ENCODE data around the gene PLAC1.

Gene PLAC1

GRCh38 chrX:134670134-134670924 lies 12.1 kb upstream of the PLAC1 start:
- no peak for DNase-seq

DNA sequence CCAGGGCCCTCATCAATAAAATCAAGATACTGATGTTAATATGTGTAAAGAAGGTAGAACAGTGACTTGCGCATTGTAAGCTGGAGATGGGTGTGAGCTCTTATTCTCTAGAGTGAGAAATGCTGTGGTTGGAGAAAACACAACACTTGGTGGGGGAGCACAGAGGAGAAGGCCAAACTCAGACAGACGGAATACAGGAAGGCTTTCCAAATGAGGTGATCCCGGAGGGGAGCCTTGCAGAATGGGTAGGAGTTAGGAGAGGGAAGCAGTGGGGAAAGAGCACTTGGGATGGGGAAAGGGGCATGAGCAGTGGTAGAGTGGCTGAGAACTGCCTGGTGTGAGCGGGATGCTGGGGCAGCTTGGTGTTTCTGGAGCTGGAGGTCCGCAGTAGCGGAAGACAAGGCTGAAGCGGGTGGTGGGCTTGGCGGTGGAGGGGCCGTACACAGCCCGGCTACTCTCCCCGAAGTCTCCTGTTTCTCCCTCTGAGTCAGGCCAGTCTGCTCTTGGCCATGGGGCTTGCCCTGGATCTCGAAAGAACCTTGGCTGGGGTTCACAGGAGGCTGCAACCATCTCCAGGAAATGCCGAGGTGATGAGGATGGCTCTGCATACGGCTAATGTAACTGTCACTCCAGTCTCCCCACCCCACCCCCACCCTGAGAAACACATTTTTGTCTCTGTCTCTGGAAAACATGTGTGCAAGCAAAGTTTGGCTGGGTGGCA lies 11.3 kb upstream of the PLAC1 start:
- DNase-seq = no peak

DNA sequence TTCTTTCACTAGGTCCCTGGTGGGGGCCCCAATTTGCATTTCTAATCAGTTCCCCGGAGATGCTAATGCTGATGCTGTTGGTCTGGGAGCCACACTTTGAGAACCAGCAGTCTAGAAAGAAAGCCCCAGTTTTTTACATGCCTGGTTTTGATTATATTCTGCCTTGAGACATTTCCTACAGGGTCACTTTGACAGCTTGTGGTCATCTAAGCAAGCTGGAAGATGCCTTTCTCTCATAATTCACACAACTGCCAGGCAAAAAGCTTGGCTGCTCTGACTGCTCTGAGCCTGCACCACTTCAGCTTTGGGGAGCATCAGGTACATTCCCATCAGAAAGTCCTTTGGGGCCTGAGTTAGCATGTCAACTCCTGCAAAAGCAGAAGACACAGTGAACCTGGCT lies 5.9 kb upstream of the PLAC1 start:
- no peak for DNase-seq

- DNase-seq = no peak
Observed at GRCh38 chrX:134661295-134661694, 3.0 kb upstream of the PLAC1 start.

GRCh38 chrX:134660627-134661026 lies 2.4 kb upstream of the PLAC1 start:
- DNase-seq = no peak

DNA sequence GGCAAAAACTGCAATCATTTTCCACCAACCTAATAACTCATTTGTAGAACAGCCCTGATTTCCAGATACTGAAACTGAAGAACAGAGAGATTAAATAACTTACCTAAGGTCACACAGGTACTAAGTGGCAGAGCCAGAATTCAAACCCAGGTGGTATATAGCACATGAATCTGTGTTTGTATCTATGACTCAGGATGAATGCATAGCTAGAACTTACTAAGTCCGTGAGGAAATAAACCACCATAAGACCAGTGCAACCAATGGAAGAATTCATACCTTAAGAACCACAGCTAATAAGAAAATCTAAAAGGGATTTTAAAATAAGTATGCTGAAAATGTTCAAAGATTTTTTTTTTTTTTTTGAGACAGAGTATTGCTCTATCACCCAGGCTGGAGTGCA lies 1.5 kb upstream of the PLAC1 start:
- DNase-seq = no peak

DNA sequence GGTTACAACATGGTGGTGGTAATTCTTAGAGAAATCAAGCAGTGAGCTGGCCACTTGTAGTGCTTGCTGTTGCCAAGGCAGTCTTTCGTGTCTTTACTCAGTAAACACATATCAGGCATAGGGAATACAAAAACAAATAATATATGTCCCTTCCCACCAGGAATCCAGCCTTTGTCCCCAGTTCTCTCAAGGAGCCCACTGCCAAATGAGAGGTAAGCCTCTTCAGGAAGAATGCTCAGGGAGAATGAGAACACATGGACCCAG lies 421 bp upstream of the PLAC1 start:
- DNase-seq = no peak

GRCh38 chrX:134654398-134655012 lies 3.8 kb downstream of the PLAC1 start:
- DNase-seq = no peak

- no peak for DNase-seq
Observed at GRCh38 chrX:134653835-134654234, 4.4 kb downstream of the PLAC1 start.

GRCh38 chrX:134650701-134651100 lies 7.6 kb downstream of the PLAC1 start:
- no peak for DNase-seq

DNA sequence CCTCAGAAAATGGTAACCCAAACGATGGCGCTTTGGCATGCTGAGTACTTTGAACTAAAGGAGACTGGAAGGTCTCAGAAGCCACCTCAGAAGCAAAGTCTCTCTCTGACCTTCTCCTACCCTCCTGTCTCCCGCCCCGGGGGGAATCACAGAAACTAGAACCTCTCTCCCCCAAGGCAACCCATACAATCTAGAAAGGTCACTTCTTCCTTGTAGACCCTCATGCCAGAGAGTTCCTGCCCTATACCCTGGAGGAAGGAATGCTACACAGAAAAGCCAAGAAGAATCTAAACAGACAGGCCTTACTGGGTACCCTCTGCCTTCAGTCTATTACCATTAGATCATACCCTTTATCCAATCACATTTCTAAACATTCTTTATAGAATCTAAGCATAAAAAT lies 8.5 kb downstream of the PLAC1 start:
- DNase-seq = no peak

DNA sequence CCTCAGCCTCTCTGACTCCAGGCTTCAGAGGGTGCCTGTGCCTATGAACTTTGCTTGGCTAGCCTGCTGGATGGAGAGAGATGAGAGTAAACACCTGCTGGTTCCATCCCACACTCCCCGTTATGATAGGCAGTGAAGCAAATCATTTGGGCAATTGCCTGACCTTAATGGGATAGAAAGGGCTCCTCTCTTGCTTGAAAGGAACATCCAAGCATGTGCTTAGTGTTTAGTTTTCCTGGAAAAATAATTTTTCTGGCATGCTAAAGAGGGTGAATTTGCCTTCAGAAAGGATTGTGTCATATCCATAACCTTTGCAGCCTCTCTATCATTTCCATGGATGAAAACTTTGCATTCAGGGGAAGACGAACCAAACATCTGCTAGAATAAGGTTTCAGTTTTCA lies 10.8 kb downstream of the PLAC1 start:
- DNase-seq = no peak

GRCh38 chrX:134646691-134647090 lies 11.6 kb downstream of the PLAC1 start:
- no peak for DNase-seq

GRCh38 chrX:134645936-134646543 lies 12.2 kb downstream of the PLAC1 start:
- no peak for DNase-seq

DNA sequence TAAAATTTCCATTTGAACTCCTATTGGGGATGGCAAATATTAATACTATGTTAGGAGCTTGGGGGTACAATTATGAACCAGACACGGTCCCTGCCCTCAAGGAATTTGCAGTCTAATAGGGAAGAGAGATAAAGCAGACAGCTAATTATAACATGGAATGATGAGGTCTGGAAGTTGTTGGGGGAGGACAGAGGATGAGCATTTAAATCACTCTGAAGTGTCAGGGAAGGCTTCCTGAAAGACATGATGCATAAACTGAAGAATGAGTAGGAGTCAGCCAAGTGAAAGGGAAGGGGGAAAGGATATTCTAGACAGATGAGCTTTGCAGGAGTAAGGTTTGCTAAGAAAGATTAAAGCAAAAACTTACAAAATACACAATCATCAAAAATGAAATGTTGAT lies 15.9 kb downstream of the PLAC1 start:
- no peak for DNase-seq

DNA sequence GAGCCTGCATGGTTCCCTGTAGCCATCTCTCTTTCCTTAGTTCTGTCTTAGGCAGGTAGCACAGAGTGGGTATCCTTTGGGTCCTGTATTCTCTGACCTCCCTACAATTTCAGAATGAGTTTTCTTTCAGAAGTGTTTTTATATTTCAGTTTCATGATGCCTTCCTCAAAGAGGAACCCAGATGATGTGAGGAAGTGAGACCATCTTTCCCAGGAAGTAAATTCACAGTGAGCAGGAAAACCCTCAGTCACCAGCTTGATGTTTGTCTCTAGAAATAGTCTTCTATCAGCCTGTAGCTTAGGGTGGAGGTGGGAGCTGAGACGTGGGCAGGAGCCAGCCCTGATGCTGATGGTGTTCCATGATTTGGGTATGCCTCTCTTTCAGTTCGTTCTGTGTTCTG lies 16.9 kb downstream of the PLAC1 start:
- DNase-seq = no peak

- DNase-seq = no peak
Observed at GRCh38 chrX:134640914-134641313, 17.4 kb downstream of the PLAC1 start.

DNA sequence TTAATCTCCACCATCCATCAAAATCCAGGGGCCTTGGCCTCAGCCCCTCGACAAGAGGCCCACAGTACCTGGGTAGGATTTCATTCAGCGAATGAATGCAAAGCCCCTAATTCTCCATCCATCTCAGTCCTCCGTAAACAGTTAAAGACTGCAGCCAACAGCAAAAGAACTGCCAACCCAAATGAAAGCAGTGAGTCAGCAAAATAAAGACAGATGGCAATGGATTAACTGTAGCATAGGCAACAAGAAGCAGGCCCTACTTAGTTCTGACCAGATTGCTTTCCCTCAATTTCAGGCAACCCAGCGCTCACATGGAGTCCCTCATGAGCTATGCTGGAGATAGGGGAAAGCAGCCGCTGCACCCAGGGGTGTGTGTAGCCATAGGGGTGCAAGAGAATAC lies 21.4 kb downstream of the PLAC1 start:
- no peak for DNase-seq

DNA sequence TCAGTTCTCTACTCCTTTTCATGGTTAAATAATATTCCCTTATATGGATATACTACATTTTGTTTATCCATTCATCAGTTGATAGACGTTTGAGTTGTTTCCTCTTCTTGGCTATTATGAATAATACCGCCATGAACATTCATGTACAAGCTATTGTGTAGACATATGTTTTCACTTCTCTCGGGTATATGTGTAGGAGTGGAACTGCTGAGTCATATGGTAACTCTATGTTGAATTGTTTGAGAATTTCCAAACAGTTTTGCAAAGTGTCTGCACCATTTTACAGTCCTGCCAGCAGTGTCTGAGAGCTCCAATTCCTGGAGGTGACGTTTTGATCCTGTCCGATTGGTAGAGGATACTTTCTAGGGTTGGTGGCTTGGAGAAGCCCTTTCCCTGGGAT lies 23.6 kb downstream of the PLAC1 start:
- no peak for DNase-seq

DNA sequence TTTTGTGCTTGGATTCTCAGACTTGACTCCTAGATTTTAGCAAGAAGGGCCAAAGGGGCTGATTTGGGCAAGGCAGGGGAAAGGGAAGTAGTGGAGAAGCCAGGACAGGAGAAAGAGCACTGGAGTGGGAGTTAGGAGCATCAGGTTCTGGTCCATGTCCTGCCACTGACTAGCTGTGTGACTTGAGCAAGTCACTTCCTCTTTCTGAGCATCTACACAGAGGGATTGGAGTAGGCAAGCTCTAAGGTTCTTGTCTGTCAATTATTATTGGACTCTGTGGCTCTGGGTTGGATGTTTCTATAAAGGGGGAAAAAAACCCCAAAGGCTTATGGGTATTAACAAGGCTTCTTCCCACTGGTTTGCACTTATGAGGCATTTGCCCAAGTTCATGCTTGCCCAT lies 24.4 kb downstream of the PLAC1 start:
- no peak for DNase-seq

GRCh38 chrX:134633394-134633793 lies 24.9 kb downstream of the PLAC1 start:
- no peak for DNase-seq

DNA sequence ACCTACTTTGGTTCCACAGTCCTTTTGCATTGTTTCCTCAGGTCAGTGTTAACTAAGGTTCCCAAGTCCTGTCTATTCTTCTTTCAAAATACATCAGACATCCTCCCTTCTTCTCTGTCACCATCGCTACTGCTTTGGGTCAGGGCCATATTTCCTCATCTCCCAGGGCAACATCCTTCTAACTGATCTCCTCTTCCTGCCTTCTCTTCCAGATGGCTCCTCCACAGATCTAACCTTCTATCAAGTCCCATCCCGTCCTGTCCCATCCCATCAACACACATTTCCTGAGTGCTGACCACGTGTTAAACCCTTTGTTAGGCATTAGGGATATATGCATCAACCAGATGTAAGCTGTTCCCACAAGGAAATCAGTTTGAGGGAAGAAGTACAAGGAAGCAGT lies 25.9 kb downstream of the PLAC1 start:
- no peak for DNase-seq
